Ectodermal cell (in vitro differentiated cells): Measurements from ENCODE around the gene PLXNA1.

Source experiments
- H3K27ac ChIP-seq: 2 replicates; pipeline ENCODE4 v1.7.0; 2013; ENCODE audit warnings: mild to moderate bottlenecking, low read depth, low read length; ENCODE audit not compliant: insufficient read depth, poor library complexity, severe bottlenecking
- H3K27me3 ChIP-seq: 2 replicates; pipeline ENCODE4 v1.7.0; 2013; ENCODE audit warnings: mild to moderate bottlenecking, low read length; ENCODE audit not compliant: insufficient read depth, control insufficient read depth, poor library complexity, severe bottlenecking
- H3K36me3 ChIP-seq: one replicate; pipeline ENCODE4 v1.7.0; 2013; ENCODE audit warnings: low read length; ENCODE audit not compliant: control insufficient read depth, insufficient read depth
- H3K4me1 ChIP-seq: one replicate; pipeline ENCODE4 v1.7.0; 2013; ENCODE audit warnings: low read length; ENCODE audit not compliant: control insufficient read depth, insufficient read depth
- H3K4me3 ChIP-seq: 2 replicates; pipeline ENCODE4 v1.7.0; 2013; ENCODE audit warnings: low read depth, low read length, control low read depth; ENCODE audit not compliant: insufficient read depth
- H3K9me3 ChIP-seq: 2 replicates; pipeline ENCODE4 v1.7.0; 2013; ENCODE audit warnings: mild to moderate bottlenecking, low read length, moderate library complexity; ENCODE audit not compliant: control insufficient read depth
- WGBS, 2 experiments: methylation state at CpG; one replicate each; pipeline ENCODE4 v1.1.7; 2013; ENCODE audit warnings: missing lambda C conversion rate in 2 of 2; 5-methylcytosine and 5-hydroxymethylcytosine counted together

PLXNA1 gene

DNA sequence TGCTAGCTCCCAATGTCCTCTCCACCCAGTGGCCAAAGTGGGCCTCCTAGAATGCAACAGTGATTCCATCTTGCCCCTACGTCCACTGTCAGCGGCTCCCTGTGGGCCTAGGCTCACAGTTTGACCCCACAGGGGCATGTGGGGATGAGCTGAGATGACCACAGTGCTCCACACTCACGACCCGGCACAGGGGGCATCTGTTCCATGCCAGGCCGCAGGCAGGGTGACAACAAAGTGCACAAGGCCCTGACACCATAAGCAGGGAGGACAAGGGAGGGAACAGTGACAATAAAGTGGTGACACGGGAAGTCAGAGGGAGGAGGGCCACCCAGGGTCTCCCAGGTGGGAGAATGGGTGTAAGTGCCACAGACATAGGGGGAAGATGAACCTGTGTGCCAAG, 5.1 kb upstream of the PLXNA1 start:
- no peak overlapping the region for H3K27ac ChIP-seq
- H3K36me3 ChIP-seq = no peaks in the 10 kb centered on the region
- 91 to 94% methylated on average over 6 of the region's 6 CpGs for WGBS, 2 experiments
- no peaks in the 10 kb centered on the region for H3K4me1 ChIP-seq
- no peaks in the 10 kb centered on the region for H3K9me3 ChIP-seq
- no peak overlapping the region for H3K4me3 ChIP-seq
- peaks cover 17% of the 10 kb centered on the region for H3K27me3 ChIP-seq

- Histone ChIP-seq H3K4me3 (no peak overlapping the region), H3K27ac (no peak overlapping the region), H3K9me3 (no peaks in the 10 kb centered on the region), H3K4me1 (no peaks in the 10 kb centered on the region), H3K36me3 (no peaks in the 10 kb centered on the region), H3K27me3 (peaks cover 17% of the 10 kb centered on the region)
- 91 to 95% methylated on average over 5 of the region's 5 CpGs for WGBS, 2 experiments
Observed at GRCh38 chr3:126978291-126978690, 4.6 kb upstream of the PLXNA1 start.

- peaks cover 17% of the 10 kb centered on the region for H3K27me3 ChIP-seq
- H3K4me1 ChIP-seq = no peaks in the 10 kb centered on the region
- 71 to 73% methylated on average over 5 of the region's 5 CpGs for WGBS, 2 experiments
Observed at GRCh38 chr3:126979046-126979628, 3.8 kb upstream of the PLXNA1 start.

DNA sequence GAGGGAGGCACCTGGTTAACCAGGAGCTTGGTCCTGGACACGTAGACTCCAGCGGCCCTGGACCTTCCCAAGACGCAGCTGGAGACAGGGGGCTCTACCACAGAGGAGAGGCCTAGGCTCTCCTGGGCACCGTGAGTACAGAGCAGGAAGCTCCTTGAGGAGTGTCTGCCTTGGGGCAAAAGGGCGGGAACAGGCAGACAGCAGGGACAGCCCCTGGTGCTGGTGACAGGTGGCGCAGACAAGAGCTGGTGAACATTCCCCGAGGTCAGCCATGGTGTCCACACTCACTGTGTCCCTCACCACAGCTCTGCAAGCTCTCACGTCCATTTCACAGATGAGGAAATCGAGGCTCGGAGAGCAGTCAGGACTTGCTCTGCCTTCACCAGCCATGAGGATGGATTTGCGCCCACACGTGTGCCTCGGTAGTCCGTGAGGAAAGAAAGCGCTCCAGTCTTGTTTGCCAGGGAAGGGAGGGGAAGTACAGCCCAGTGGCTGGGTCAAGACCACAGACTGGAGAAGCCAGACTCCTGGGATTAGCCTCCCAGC, 2.6 kb upstream of the PLXNA1 start:
- 89 to 95% methylated on average over 15 of the region's 15 CpGs for WGBS, 2 experiments
- H3K27ac ChIP-seq = no peak overlapping the region
- peaks cover 17% of the 10 kb centered on the region for H3K27me3 ChIP-seq
- H3K4me3 ChIP-seq = no peak overlapping the region
- peaks cover 10% of the 10 kb centered on the region for H3K4me1 ChIP-seq
- H3K36me3 ChIP-seq = no peaks in the 10 kb centered on the region
- no peaks in the 10 kb centered on the region for H3K9me3 ChIP-seq

More at GRCh38 chr3:126979046-126979628, 3.8 kb upstream of the PLXNA1 start:
- Histone ChIP-seq H3K9me3 (no peaks in the 10 kb centered on the region), H3K27ac (no peak overlapping the region), H3K4me3 (no peak overlapping the region), H3K36me3 (no peaks in the 10 kb centered on the region)

- peak overlapping the region; percentile 31 for H3K4me3 ChIP-seq
- H3K27me3 ChIP-seq = peaks cover 17% of the 10 kb centered on the region
- no peaks in the 10 kb centered on the region for H3K36me3 ChIP-seq
- 20 to 26% methylated on average over 12 of the region's 12 CpGs for WGBS, 2 experiments
- H3K9me3 ChIP-seq = no peaks in the 10 kb centered on the region
- H3K27ac ChIP-seq = no peak overlapping the region
- peaks cover 10% of the 10 kb centered on the region for H3K4me1 ChIP-seq
Observed at GRCh38 chr3:126982126-126982470, 817 bp upstream of the PLXNA1 start.

DNA sequence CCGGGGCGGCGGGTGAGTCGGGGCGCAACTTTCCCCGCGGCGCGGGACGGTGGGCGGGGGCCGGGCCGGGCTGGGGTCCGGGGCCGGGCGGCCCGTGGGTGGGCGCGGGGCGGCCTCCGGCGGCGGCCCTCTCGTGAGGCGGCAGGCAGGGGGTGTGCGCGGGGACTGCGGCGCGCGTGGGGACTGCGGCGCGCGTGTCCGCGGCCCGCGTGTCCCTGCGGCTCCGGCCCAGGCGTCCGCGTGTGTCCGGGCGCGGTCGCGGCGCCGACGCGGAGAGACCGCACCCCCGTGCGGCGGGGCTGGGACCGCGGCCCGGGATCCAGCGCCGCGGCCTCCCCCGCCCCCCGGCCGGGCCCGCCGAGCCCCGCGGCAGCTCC, 349 bp downstream of the PLXNA1 start:
- H3K4me1 ChIP-seq = peaks cover 10% of the 10 kb centered on the region
- H3K27ac ChIP-seq = no peak overlapping the region
- no peaks in the 10 kb centered on the region for H3K9me3 ChIP-seq
- 0% methylated on average over 70 of the region's 70 CpGs for WGBS, 2 experiments
- no peaks in the 10 kb centered on the region for H3K36me3 ChIP-seq
- H3K4me3 ChIP-seq = peak overlapping the region; percentile 70
- peaks cover 17% of the 10 kb centered on the region for H3K27me3 ChIP-seq

DNA sequence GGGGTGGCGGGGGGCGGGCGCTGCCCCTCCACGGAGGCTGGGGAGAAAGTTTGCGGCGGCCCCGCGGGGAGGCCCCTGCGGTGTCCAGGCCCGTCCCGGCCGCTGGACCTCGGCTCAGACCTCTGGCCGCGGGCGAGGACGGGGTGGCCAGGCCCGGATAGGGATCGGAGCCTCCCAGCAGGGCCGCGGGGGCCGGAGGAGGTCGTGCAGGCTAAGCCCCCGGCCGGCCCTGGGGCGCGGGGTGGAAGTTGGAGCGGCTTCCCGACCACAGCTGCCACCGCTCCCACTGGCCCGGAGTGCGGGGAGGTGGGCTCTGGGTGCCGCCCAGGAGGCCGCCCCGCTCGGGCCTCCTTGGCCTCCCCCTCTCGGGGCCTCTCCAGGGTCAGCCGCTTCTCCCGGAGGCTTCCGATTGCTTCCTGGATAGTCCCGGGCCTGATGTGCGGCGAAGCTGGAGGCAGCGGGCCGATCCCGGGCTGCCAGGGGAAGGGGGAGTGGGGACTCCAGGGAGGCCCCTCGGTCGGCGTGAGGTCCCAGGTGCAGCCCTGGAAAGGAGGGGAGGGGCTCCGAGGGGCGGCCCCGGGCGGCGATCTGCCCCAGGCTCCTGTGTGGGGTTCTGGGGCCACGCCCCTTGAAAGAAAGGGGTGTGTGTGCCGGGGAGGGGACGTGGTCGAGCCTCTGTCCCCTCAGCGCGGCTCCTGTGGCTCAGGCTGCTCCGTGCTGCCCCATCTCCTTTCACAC, 907 bp downstream of the PLXNA1 start:
- peaks cover 17% of the 10 kb centered on the region for H3K27me3 ChIP-seq
- WGBS, 2 experiments = 1% methylated on average over 61 of the region's 61 CpGs
- H3K27ac ChIP-seq = no peak overlapping the region

GRCh38 chr3:126984391-126985131, 1.6 kb downstream of the PLXNA1 start:
- no peaks in the 10 kb centered on the region for H3K36me3 ChIP-seq
- H3K4me1 ChIP-seq = peaks cover 10% of the 10 kb centered on the region
- H3K9me3 ChIP-seq = no peaks in the 10 kb centered on the region
- H3K27me3 ChIP-seq = peaks cover 17% of the 10 kb centered on the region
- H3K27ac ChIP-seq = no peak overlapping the region
- 49 to 52% methylated on average over 21 of the region's 21 CpGs for WGBS, 2 experiments
- H3K4me3 ChIP-seq = peak overlapping the region; percentile 70

More for the DNA sequence above, 907 bp downstream of the PLXNA1 start:
- H3K4me3 ChIP-seq = peak overlapping the region; percentile 70
- H3K36me3 ChIP-seq = no peaks in the 10 kb centered on the region
- peaks cover 10% of the 10 kb centered on the region for H3K4me1 ChIP-seq
- no peaks in the 10 kb centered on the region for H3K9me3 ChIP-seq

DNA sequence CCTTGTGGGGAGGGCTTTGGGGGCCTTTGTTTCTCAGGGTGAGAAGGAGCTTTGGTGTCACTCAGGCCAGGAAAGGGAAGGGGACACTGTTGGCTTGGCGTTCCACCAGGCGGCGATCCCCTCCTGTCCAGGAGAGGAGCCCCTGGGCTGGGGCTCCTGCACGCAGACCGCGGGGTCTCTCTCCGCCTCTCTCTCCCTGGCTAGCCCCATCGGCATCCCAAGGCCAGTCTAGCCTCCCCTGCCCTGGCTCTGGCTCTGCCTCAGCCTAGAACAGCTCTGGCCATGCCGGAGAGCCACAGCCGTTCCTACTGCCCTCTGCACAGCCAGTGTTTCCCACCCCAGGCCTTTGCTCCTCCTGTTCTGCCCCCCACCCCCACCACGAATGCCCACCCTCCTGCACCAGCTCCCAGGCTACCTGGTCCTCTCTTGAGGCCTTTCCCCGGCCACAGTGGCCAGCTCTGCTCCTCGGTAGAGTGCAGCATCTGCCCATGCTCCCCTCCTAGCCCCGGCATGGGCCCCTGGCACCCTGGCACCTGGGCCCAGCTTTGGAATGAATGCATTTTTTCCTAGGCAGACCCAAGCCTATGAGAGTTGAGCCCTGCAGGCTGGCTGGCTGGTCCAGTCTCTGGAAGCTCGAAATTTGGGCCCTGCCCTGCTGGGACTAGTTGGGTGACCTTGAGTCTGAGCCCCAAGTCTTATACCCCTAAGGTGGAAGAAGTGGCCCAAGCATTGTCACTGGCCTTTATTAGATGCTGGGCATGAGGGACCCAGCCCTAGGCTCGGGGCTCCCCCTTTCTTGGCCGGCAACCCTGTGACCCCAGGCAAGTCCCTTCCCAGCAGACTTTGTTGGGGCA, 2.4 kb downstream of the PLXNA1 start:
- H3K27me3 ChIP-seq = peaks cover 17% of the 10 kb centered on the region
- peak overlapping the region; percentile 70 for H3K4me3 ChIP-seq
- peaks cover 10% of the 10 kb centered on the region for H3K4me1 ChIP-seq
- WGBS, 2 experiments = 73 to 77% methylated on average over 17 of the region's 17 CpGs
- H3K27ac ChIP-seq = no peak overlapping the region
- no peaks in the 10 kb centered on the region for H3K9me3 ChIP-seq
- H3K36me3 ChIP-seq = no peaks in the 10 kb centered on the region
